Keratinocyte (primary cell): ENCODE data around the gene CTCFL. TPM values are rescaled to one million over a fixed set of nuclear protein-coding genes. Genes with fewer than 3 reads are reported as not detected.

Experiments
- DNase-seq: peaks from one replicate; pipeline ENCODE4 v3.0.0-alpha.2; 2011; ENCODE audit warnings: low read depth, missing footprints, low spot score
- FAIRE-seq: peaks from 2 replicates; lab custom pipeline; 2011; peaks lifted over from hg19 to GRCh38; lab: Jason Lieb, UNC
- H2AFZ ChIP-seq: 2 replicates; pipeline ENCODE4 v1.6.0; 2012; ENCODE audit warnings: low read length, control low read depth, inconsistent platforms; ENCODE audit not compliant: control insufficient read depth
- H3K27ac ChIP-seq: 2 replicates; pipeline ENCODE4 v1.5.1; 2011; ENCODE audit warnings: low read length; ENCODE audit not compliant: control insufficient read depth, insufficient read depth
- H3K27me3 ChIP-seq: 3 replicates; pipeline ENCODE4 v1.6.0; 2011; ENCODE audit warnings: low read length; ENCODE audit not compliant: control insufficient read depth, insufficient read depth; ENCODE audit errors: extremely low read depth
- H3K36me3 ChIP-seq, 2 experiments: 2 replicates in 1 of 2; 3 replicates in 1 of 2; pipeline ENCODE4 v1.5.1; 2011; ENCODE audit warnings: low read length in 2 of 2, mild to moderate bottlenecking in 1 of 2; ENCODE audit not compliant: control insufficient read depth in 2 of 2, insufficient read depth in 2 of 2; ENCODE audit errors: extremely low read depth in 1 of 2
- H3K4me1 ChIP-seq: 3 replicates; pipeline ENCODE4 v1.5.1; 2011; ENCODE audit warnings: low read length; ENCODE audit not compliant: control insufficient read depth, insufficient read depth; ENCODE audit errors: extremely low read depth
- H3K4me2 ChIP-seq: 3 replicates; pipeline ENCODE4 v1.6.0; 2011; ENCODE audit warnings: low read depth, low read length; ENCODE audit not compliant: control insufficient read depth, insufficient read depth; ENCODE audit errors: extremely low read depth
- H3K4me3 ChIP-seq, 3 experiments: fragments of 200-600 bp in 1 of 3; sonication (generic) in 1 of 3; 2 replicates in 2 of 3; 3 replicates in 1 of 3; pipeline ENCODE4 v1.5.1; 2011 to 2016; ENCODE audit warnings: low read length in 3 of 3, mild to moderate bottlenecking in 3 of 3, control low read depth in 2 of 3, inconsistent platforms in 1 of 3, low read depth in 1 of 3, mixed read lengths in 1 of 3, mixed run types in 1 of 3, moderate library complexity in 1 of 3; ENCODE audit not compliant: control insufficient read depth in 2 of 3, insufficient read depth in 2 of 3; ENCODE audit errors: extremely low read depth in 1 of 3
- H3K79me2 ChIP-seq: 2 replicates; pipeline ENCODE4 v1.6.0; 2012; ENCODE audit warnings: low read length; ENCODE audit not compliant: control insufficient read depth, insufficient read depth
- H3K9ac ChIP-seq: 3 replicates; pipeline ENCODE4 v1.6.0; 2011; ENCODE audit warnings: low read length; ENCODE audit not compliant: control insufficient read depth, insufficient read depth; ENCODE audit errors: extremely low read depth
- H3K9me1 ChIP-seq: 3 replicates; pipeline ENCODE4 v1.6.0; 2011; ENCODE audit warnings: low read length; ENCODE audit not compliant: control insufficient read depth, insufficient read depth; ENCODE audit errors: extremely low read depth
- H3K9me3 ChIP-seq: 2 replicates; pipeline ENCODE4 v1.5.1; 2012; ENCODE audit warnings: low read depth, low read length; ENCODE audit not compliant: control insufficient read depth
- H4K20me1 ChIP-seq: 3 replicates; pipeline ENCODE4 v1.6.0; 2011; ENCODE audit warnings: low read length; ENCODE audit not compliant: control insufficient read depth, insufficient read depth; ENCODE audit errors: extremely low read depth
- CTCF ChIP-seq, 3 experiments: IDR thresholded peaks in 1 of 3; conservative IDR thresholded peaks in 1 of 3; optimal IDR thresholded peaks in 1 of 3; 2 replicates in 2 of 3; 3 replicates in 1 of 3; pipeline versions ENCODE3 to v1.5.1; 2011; ENCODE audit warnings: low read length in 3 of 3, mild to moderate bottlenecking in 3 of 3, moderate library complexity in 2 of 3, control low read depth in 1 of 3, inconsistent platforms in 1 of 3; ENCODE audit not compliant: insufficient read depth in 2 of 3; ENCODE audit errors: extremely low read depth in 1 of 3
- EZH2 ChIP-seq: IDR thresholded peaks from one replicate; pipeline ENCODE4 v1.6.1; 2012; ENCODE audit warnings: inconsistent platforms, mild to moderate bottlenecking, low read length, moderate library complexity
- dilution Hi-C: fragments of 300-500 bp; cut with MboI; formaldehyde crosslinking; loops from one replicate; pipeline ENCODE4 v1.7.0; 2020; ENCODE audit warnings: low sequenced_read_pairs; ENCODE audit not compliant: extremely low pct_ligation_motif_present
- polyA plus RNA-seq, 5 experiments: library from polyadenylated mRNA; depleted of rRNA in 3 of 5; stranded (reverse) in 3 of 5; stranded (forward) in 1 of 5; unstranded in 1 of 5; fragments of >200 nt; gene quantifications; 1 replicate in 1 of 5; 2 replicates in 3 of 5; 3 replicates in 1 of 5; pipeline versions ENCODE4 v1.2.1 to v1.2.3, GENCODE V29; 2011 to 2012; ENCODE audit warnings: missing spikeins in 2 of 5, low read depth in 1 of 5, low replicate concordance in 1 of 5

The CTCFL gene
- polyA plus RNA-seq, 1 donor (not counting 4 experiments of a cell fraction or from before 2014, with no cell fraction given), result not detected

GRCh38 chr20:57504411-57504810, 20.5 kb downstream of the CTCFL start:
- H3K9ac ChIP-seq, result no peak overlapping the region
- TF ChIP-seq EZH2, result no peak
- TF ChIP-seq CTCF (optimal IDR thresholded peaks at IDR 0.05 in 1 of 3, IDR thresholded peaks at IDR 0.05 in 1 of 3, conservative IDR thresholded peaks at IDR 0.05 in 1 of 3; ENCODE audit: extremely low read depth in 1 of 3, insufficient read depth in 2 of 3, low read length in 3 of 3), result no peak
- H3K36me3 ChIP-seq, result no peaks in the 10 kb centered on the region
- no peaks in the 10 kb centered on the region for H3K9me3 ChIP-seq
- no peaks in the 10 kb centered on the region for H3K9me1 ChIP-seq
- no peak for FAIRE-seq
- no peaks in the 10 kb centered on the region for H4K20me1 ChIP-seq
- no peak for DNase-seq
- dilution Hi-C loops, result no loop called here
- H3K4me1 ChIP-seq, result peaks cover 2% of the 10 kb centered on the region
- no peak overlapping the region for H2AFZ ChIP-seq
- no peak overlapping the region for H3K4me2 ChIP-seq
- peaks cover 24% of the 10 kb centered on the region for H3K27me3 ChIP-seq
- H3K79me2 ChIP-seq, result no peaks in the 10 kb centered on the region
- no peak overlapping the region for H3K27ac ChIP-seq
- H3K4me3 ChIP-seq, result no peak overlapping the region

- no peak for FAIRE-seq
- H3K27me3 ChIP-seq, result peaks cover 29% of the 10 kb centered on the region
- dilution Hi-C loops, result no loop called here
- no peak overlapping the region for H3K4me2 ChIP-seq
- H3K27ac ChIP-seq, result no peak overlapping the region
- no peaks in the 10 kb centered on the region for H3K79me2 ChIP-seq
- no peak overlapping the region for H3K9ac ChIP-seq
- no peaks in the 10 kb centered on the region for H3K9me1 ChIP-seq
- H3K9me3 ChIP-seq, result no peaks in the 10 kb centered on the region
- H3K4me1 ChIP-seq, result peaks cover 2% of the 10 kb centered on the region
- TF ChIP-seq CTCF (optimal IDR thresholded peaks at IDR 0.05 in 1 of 3, IDR thresholded peaks at IDR 0.05 in 1 of 3, conservative IDR thresholded peaks at IDR 0.05 in 1 of 3; ENCODE audit: extremely low read depth in 1 of 3, insufficient read depth in 2 of 3, low read length in 3 of 3) (no peak), EZH2 (no peak)
- H3K36me3 ChIP-seq, result no peaks in the 10 kb centered on the region
- H2AFZ ChIP-seq, result no peak overlapping the region
- no peaks in the 10 kb centered on the region for H4K20me1 ChIP-seq
- DNase-seq, result no peak
- H3K4me3 ChIP-seq, result no peak overlapping the region
These were observed 21.8 kb downstream of the CTCFL start for GRCh38 chr20:57503035-57503658.
